Muscle of back (tissue), 13 donors: ENCODE data around the gene TMEM82. TPM values are rescaled to one million over a fixed set of nuclear protein-coding genes. Genes with fewer than 3 reads are reported as not detected.
"Not testable (repeated sequence)": the region's sequence is repeated elsewhere in the genome, so short reads cannot be mapped to it uniquely, and the experiment has no call there.

Experiments used
- DNase-seq, 3 donors: peaks; one replicate each; pipeline versions ENCODE4 v3.0.0 to v3.0.0-alpha.2; 2013
- long read RNA-seq, 9 donors: transcript quantifications; one replicate each; lab custom pipeline, GENCODE V29; 2026
- polyA plus RNA-seq, 10 donors: library from polyadenylated mRNA; unstranded; fragments of 120-200 nt; gene quantifications; one replicate each; pipeline ENCODE4 v1.2.1, GENCODE V29; 2013; ENCODE audit not compliant: insufficient read length in 10 of 10

TMEM82 gene
- not detected for polyA plus RNA-seq
- long read RNA-seq, donor 1 = 0 reads
- long read RNA-seq, donor 2 = 0 reads
- long read RNA-seq, donor 3 = 0 reads
- long read RNA-seq, donor 4 = 0 reads
- long read RNA-seq, donor 5 = 0 reads
- long read RNA-seq, donor 6 = 0 reads
- long read RNA-seq, donor 7 = 0 reads
- long read RNA-seq, donor 8 = 0 reads
- long read RNA-seq, donor 9 = 0 reads

GRCh38 chr1:15742339-15742801, at the start of gene TMEM82:
Gene TMEM82 (plus strand): TSS chr1:15742499. CDS start chr1:15742560, 61 bp downstream.
- DNase-seq = no peak

GRCh38 chr1:15693371-15693770, 48.9 kb upstream of the TMEM82 start:
- no peak for DNase-seq

- peak in 1 of 3 donors; percentile 42 for DNase-seq
Measured at GRCh38 chr1:15696956-15697521, 45.3 kb upstream of the TMEM82 start.

GRCh38 chr1:15698201-15698600, 44.1 kb upstream of the TMEM82 start:
- DNase-seq = no peak

GRCh38 chr1:15699321-15699720, 43.0 kb upstream of the TMEM82 start:
- DNase-seq = not testable (repeated sequence)

GRCh38 chr1:15700508-15700907, 41.8 kb upstream of the TMEM82 start:
- DNase-seq = no peak

- DNase-seq = no peak
Measured at GRCh38 chr1:15701784-15702183, 40.5 kb upstream of the TMEM82 start.

- no peak for DNase-seq
Measured at GRCh38 chr1:15702722-15703550, 39.4 kb upstream of the TMEM82 start.

- DNase-seq = peak; percentile 71 to 77 (median 73)
Measured at GRCh38 chr1:15703562-15703961, 38.7 kb upstream of the TMEM82 start.

- DNase-seq = no peak
Measured at GRCh38 chr1:15704526-15705183, 37.6 kb upstream of the TMEM82 start.

- DNase-seq = no peak
Measured at GRCh38 chr1:15705184-15705566, 37.1 kb upstream of the TMEM82 start.

- no peak for DNase-seq
Measured at GRCh38 chr1:15706751-15707150, 35.5 kb upstream of the TMEM82 start.

- DNase-seq = no peak
Measured at GRCh38 chr1:15707239-15707925, 34.9 kb upstream of the TMEM82 start.

GRCh38 chr1:15708486-15709137, 33.7 kb upstream of the TMEM82 start:
- no peak for DNase-seq

GRCh38 chr1:15709226-15709625, 33.1 kb upstream of the TMEM82 start:
- DNase-seq = no peak

- no peak for DNase-seq
Measured at GRCh38 chr1:15712168-15712567, 30.1 kb upstream of the TMEM82 start.

GRCh38 chr1:15714406-15715136, 27.7 kb upstream of the TMEM82 start:
- DNase-seq = peak; percentile 59 to 72 (median 70)

- DNase-seq = no peak
Measured at GRCh38 chr1:15717418-15718125, 24.7 kb upstream of the TMEM82 start.

- DNase-seq = peak in 1 of 3 donors; percentile 50
Measured at GRCh38 chr1:15718199-15718601, 24.1 kb upstream of the TMEM82 start.
